AG04450 (cell line): ENCODE measurements around the gene BMERB1. TPM values are rescaled to one million over a fixed set of nuclear protein-coding genes. Genes with fewer than 3 reads are reported as not detected.
"Not testable (repeated sequence)": the region's sequence is repeated elsewhere in the genome, so short reads cannot be mapped to it uniquely, and the experiment has no call there.

Source experiments
- CTCF ChIA-PET: fragments of 300-600, 350-600 bp; formaldehyde crosslinking; extraction: SDS; loops from one replicate; lab custom pipeline; 2022; ENCODE audit warnings: antibody characterized with exemption, inconsistent platforms; lab: Charles Lee
- POLR2A ChIA-PET: fragments of 350-600 bp; formaldehyde crosslinking; extraction: SDS; loops from one replicate; lab custom pipeline; 2021; ENCODE audit warnings: antibody characterized with exemption, inconsistent platforms; lab: Yijun Ruan, JAX
- DNase-seq: peaks from one replicate; pipeline ENCODE4 v3.0.0-alpha.2; 2011; ENCODE audit warnings: low read depth, low spot score
- H3K27ac ChIP-seq: one replicate; pipeline ENCODE4 v1.5.1; 2012; ENCODE audit warnings: low read depth, low read length, control low read depth
- H3K27me3 ChIP-seq: one replicate; pipeline ENCODE4 v1.6.0; 2012; ENCODE audit warnings: low read length; ENCODE audit not compliant: control insufficient read depth, insufficient read depth
- H3K4me3 ChIP-seq: 2 replicates; pipeline ENCODE4 v1.5.1; 2011; ENCODE audit warnings: mild to moderate bottlenecking, low read depth, low read length, control low read depth
- H3K9me3 ChIP-seq: 2 replicates; pipeline ENCODE4 v1.5.1; 2012; ENCODE audit warnings: low read length; ENCODE audit not compliant: control insufficient read depth, insufficient read depth
- polyA plus RNA-seq: library from polyadenylated mRNA; depleted of rRNA; stranded (reverse); fragments of >200 nt; gene quantifications from 2 replicates; pipeline ENCODE4 v1.2.3, GENCODE V29; 2011
- TF ChIP-seq, protein P1 (sequence below): IDR thresholded peaks from 2 replicates; pipeline ENCODE4 v1.5.1; 2011; ENCODE audit warnings: low read depth, low read length, control low read depth, inconsistent platforms

Gene BMERB1
- polyA plus RNA-seq, 1 experiment = 43.9 TPM

DNA sequence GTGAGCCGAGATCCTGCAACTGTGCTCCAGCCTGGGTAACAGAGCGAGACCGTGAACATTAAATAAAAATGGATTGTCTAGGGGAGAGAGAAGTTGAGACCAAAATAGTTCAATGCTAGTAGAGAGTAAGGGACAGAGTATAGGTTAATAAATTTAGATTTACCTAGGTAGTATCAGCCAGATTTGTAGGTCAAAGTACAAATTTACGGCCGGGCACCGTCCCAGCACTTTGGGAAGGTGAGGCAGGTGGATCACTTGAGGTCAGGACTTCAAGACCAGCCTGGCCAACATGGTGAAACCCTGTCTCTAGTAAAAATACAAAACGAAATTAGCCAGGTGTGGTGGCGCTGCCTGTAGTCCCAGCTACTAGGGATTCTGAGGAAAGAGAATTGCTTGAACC, 12.2 kb upstream of the BMERB1 start:
- H3K4me3 ChIP-seq = no peak overlapping the region
- no peak for DNase-seq
- H3K27ac ChIP-seq = no peak overlapping the region
- TF ChIP-seq, protein P1, sequence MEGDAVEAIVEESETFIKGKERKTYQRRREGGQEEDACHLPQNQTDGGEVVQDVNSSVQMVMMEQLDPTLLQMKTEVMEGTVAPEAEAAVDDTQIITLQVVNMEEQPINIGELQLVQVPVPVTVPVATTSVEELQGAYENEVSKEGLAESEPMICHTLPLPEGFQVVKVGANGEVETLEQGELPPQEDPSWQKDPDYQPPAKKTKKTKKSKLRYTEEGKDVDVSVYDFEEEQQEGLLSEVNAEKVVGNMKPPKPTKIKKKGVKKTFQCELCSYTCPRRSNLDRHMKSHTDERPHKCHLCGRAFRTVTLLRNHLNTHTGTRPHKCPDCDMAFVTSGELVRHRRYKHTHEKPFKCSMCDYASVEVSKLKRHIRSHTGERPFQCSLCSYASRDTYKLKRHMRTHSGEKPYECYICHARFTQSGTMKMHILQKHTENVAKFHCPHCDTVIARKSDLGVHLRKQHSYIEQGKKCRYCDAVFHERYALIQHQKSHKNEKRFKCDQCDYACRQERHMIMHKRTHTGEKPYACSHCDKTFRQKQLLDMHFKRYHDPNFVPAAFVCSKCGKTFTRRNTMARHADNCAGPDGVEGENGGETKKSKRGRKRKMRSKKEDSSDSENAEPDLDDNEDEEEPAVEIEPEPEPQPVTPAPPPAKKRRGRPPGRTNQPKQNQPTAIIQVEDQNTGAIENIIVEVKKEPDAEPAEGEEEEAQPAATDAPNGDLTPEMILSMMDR = no peak
- peaks cover 6% of the 10 kb centered on the region for H3K27me3 ChIP-seq
- POLR2A ChIA-PET = no interaction called here
- no peaks in the 10 kb centered on the region for H3K9me3 ChIP-seq
- CTCF ChIA-PET = no interaction called here

DNA sequence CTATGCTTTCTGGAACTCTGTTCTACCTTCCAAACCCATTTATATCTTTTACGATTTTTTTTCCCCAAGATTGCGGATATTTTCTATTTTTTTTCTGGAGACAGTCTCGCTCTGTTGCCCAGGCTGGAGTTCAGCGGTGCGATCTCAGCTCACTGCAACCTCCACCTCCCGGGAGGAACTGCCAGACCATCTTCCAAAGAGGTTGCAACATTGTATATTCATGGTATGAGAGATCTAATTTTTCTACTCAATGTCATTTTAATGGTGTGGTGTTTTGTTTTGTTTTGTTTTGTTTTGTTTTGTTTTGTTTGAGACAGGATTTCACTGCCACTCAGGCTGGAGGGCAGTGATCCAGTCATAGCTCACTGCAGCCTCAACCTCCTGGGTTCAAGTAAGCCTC, 8.5 kb upstream of the BMERB1 start:
- Histone ChIP-seq H3K9me3 (no peaks in the 10 kb centered on the region), H3K4me3 (no peak overlapping the region), H3K27ac (no peak overlapping the region), H3K27me3 (peaks cover 6% of the 10 kb centered on the region)
- POLR2A ChIA-PET = interaction anchor here (0.6 kb wide), 1 partner anchor 102 kb away, joined by 4 read pairs; no protein-coding TSS in a partner anchor
- no peak for DNase-seq
- CTCF ChIA-PET = interaction anchor here (0.6 to 1.4 kb wide), 3 partner anchors 125 to 770 kb away, joined by 3 to 7 read pairs (median 5); partner anchors contain the start of gene MARF1
- TF ChIP-seq, protein P1 = no peak

DNA sequence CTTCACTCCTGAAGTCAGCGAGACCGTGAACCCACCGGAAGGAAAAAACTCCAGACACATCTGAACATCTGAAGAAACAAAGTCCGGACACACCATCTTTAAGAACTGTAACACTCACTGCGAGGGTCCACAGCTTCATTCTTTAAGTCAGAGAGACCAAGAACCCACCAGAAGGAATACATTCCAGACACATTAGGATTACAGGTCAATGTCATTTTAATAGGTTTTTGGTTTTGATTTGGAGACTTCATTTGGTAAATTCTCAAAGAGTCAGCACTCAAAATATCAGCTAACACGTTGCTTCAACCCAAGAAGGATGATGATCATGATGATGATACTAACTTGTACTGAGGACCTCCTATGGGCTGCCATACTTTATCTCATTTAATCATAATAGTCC, 7.6 kb upstream of the BMERB1 start:
- Histone ChIP-seq H3K27me3 (peaks cover 6% of the 10 kb centered on the region), H3K27ac (no peak overlapping the region), H3K4me3 (no peak overlapping the region), H3K9me3 (no peaks in the 10 kb centered on the region)
- no peak for DNase-seq
- POLR2A ChIA-PET = no interaction called here
- CTCF ChIA-PET = interaction anchor here (1.2 to 2.0 kb wide), 6 partner anchors 10 to 278 kb away, joined by 3 to 9 read pairs (median 6); no protein-coding TSS in a partner anchor
- TF ChIP-seq, protein P1 = no peak

DNA sequence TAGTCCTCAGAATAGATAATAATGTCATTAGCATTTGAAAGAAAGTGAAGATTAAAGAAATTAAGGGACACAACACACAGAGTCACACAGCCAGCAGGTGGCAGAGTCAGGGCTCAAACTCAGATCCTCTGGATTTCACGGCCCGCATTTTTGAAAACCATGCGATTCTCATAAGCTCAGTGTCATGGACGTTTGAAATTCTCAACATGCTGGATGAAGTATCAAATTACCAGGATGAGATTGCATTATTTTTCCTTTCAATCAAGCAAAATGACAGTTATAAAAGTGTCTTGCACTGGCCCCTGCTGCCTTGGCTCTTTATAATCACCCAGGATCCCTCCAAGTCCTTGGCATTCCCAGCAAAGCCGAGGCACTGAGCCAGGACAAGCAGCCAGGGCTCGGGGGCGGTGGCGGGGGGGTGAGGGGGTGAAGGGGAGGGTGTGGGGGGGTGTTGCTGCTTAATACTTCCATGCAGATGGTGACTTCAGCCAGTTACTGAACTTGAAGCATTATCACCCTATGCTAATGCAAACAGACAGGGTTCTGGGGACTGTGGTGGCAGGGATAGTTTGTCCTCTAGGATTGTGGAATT, 6.6 kb upstream of the BMERB1 start:
- CTCF ChIA-PET = interaction anchor here (0.7 to 2.0 kb wide), 15 partner anchors 9 to 277 kb away, joined by 3 to 16 read pairs (median 4); no protein-coding TSS in a partner anchor
- Histone ChIP-seq H3K27ac (no peak overlapping the region), H3K4me3 (peak overlapping the region; percentile 27), H3K27me3 (peaks cover 6% of the 10 kb centered on the region), H3K9me3 (no peaks in the 10 kb centered on the region)
- POLR2A ChIA-PET = interaction anchor here (0.6 kb wide), 1 partner anchor 145 kb away, joined by 3 read pairs; no protein-coding TSS in a partner anchor
- no peak for DNase-seq
- TF ChIP-seq, protein P1 = peak; percentile 69

DNA sequence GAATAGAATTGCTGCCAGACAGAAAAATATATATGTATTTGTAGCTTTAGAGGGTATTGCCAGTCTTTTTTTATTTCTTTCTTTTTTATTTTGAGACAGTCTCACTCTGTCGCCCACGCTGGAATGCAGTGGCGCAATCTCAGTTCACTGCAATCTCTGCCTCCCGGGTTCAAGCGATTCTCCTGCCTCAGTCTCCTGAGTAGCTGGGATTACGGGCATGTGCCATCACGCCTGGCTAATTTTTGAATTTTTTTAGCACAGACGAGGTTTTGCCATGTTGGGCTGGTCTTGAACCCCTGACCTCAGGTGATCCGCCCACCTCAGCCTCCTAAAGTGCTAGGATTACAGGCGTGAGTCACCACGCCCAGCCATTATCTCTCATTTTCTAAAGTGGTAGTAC, 3.5 kb upstream of the BMERB1 start:
- H3K9me3 ChIP-seq, H3K4me3 ChIP-seq, H3K27me3 ChIP-seq, POLR2A ChIA-PET, H3K27ac ChIP-seq, DNase-seq: not testable (repeated sequence)
- CTCF ChIA-PET = interaction anchor here (0.9 kb wide), 1 partner anchor 9 kb away, joined by 3 read pairs; no protein-coding TSS in a partner anchor
